Measurements from ENCODE around the gene GSTA1. TPM values are rescaled to one million over a fixed set of nuclear protein-coding genes. Genes with fewer than 3 reads are reported as not detected.
"Not testable (repeated sequence)": the region's sequence is repeated elsewhere in the genome, so short reads cannot be mapped to it uniquely, and the experiment has no call there.

The GSTA1 gene
- 1 to 10 TPM; 1.5 to 2.0 (median 1.9) TPM for polyA plus RNA-seq (ENCODE audit: insufficient read length in 3 of 3)

GRCh38 chr6:52803668-52804255 is at the start of gene GSTA1:
Gene GSTA1 (minus strand): TSS chr6:52803816. CDS start chr6:52799267, 4,549 bp downstream.
- DNase-seq (ENCODE audit: low read depth in 3 of 3, low spot score in 2 of 3) = not testable (repeated sequence)

DNA sequence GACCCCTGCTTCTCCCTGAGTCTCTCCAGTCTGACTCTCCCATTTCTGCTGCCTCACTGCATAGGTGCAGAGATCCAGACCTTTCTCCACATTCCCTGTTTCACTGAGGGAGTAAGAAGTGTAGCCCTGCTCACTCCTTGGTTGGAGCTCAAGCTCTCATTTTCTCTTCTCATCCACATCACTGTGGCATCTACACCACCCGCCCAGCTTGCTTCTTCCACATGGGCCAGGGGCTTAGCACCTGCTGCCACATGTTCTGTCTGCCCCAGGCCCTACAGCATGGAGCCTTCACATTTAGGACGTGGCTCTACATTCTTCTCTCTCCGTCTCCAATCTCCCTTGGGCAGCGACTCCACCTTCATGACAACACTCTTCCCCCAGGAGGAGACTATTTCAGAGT is 45.5 kb upstream of the GSTA1 start:
- no peak for DNase-seq (ENCODE audit: low read depth in 3 of 3, low spot score in 2 of 3)

DNA sequence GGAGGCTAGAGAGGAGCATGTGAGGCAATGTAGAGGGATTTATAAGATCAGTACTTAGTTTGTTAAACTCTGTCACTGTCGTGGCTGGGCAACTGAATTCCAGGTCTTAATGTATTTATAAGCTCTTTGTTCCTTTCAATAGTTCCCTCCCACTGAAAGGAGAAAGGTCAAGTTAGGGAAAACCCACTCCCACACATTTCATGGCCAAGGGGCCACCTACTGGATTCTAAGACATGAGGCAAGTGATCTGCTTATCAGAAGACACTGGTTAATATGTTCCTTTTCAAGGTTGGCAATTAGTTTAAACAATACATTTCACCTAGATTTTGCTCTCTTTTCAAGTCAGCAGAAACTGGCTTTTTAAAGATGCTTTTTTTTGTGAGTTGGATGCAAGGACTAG is 42.4 kb upstream of the GSTA1 start:
- no peak for DNase-seq (ENCODE audit: low read depth in 3 of 3, low spot score in 2 of 3)

DNA sequence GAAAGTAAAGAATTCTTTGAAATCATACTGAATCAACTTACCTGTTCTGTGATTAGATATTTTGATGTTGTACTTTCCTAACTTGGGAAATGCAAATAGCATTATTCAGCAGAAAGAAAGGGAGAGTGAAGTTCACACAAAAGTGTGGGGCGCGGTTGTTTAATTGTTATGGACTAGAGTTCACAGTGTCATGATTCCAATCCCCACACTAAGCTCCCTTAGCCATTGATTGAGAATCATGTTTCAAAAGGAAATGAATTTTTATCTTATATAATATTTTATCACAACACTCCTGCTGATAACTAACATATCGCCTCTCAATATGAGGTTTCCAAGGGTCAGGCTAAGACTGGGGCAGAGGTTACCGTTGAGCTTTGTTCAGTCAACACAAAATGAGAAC is 40.0 kb upstream of the GSTA1 start:
- no peak for DNase-seq (ENCODE audit: low read depth in 3 of 3, low spot score in 2 of 3)

DNA sequence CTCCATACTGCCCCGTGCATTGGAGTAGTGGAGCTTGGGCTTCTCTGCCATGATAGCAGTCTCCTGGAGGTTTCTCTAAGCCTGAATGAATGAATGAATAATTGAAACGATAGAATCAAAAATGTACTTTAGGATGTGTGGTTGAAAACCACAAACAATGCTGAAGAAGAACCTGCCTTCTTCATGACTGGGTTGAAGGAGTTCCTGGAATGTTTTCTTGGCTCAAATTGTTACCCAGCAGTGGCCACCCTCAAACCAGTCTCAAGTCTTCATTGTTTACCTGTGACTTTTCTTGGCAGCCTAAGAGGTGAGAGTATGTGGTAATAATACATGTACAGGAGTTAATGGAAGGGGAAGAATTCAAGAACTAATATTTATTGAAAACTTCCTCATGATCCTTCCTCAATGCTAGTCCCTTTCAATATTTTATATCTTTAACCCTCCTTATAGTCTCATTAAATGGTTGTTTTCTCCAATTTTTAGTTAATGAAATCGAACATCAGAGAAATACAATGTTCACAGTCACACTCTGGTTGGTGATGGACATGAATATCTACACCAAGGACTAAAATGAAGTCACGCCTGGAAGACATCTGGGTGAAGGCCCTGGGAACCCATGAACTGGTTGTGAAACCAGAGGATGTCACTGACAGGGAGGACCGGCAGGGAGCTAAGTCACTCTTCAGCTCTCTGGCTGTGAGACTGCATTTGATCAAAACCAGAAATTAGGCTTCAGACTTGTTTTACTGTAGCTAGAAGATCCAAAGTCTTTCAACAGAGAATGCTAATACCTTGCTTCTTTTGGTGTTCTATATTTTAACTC is 37.4 kb upstream of the GSTA1 start, which contains the start of gene GSTA5:
GSTA5 (minus strand) TSS at position 51 of the 823 bp plus-strand sequence.
- no peak for DNase-seq (ENCODE audit: low read depth in 3 of 3, low spot score in 2 of 3)

DNA sequence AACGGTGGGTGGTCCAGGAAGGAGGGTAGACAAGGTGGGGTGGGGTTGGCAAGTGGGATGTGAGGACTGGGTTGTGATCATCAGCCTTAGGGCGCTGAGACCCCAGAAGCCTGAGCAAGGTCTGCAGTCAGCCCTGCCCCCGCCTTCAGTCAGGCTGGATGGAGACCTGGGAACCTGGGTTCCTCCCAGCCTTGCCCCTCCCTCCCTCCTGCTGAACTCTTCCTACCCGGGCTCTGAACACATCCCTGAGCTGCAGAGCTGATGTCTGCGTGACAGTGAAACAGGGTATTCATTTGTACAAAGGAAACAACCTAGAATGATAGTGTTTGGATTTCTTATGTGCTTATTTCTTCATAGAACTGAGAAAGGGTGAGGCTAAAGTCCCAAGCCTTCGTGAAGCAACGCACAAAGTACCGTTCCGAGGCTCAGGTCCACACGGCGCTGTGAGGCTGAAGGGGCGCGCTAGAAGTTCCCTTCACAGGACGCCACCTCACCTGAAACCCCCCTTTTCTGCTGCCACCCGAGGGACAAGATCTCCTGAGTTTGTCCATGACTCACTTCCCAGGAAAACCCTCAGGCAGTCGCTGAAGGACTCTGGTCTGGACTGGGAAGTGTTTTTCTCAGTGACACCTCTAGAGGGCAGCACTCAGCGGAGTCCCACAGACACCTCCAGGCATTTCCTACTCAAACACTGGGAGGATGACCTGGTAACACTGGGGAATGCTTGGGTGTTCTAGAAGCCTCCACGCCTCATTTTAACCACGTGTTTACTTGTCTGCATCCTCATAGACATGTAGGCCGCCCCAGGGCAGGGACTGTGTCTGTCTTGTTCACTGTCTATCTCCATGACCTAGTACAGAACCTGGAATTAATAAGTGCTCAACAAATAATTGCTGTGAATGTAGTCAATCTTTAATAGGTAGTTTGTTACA is 35.8 kb upstream of the GSTA1 start:
- DNase-seq (ENCODE audit: low read depth in 3 of 3, low spot score in 2 of 3) = peak in 1 of 3 donors; percentile 8

GRCh38 chr6:52834481-52834880 is 30.9 kb upstream of the GSTA1 start:
- DNase-seq (ENCODE audit: low read depth in 3 of 3, low spot score in 2 of 3) = no peak

DNA sequence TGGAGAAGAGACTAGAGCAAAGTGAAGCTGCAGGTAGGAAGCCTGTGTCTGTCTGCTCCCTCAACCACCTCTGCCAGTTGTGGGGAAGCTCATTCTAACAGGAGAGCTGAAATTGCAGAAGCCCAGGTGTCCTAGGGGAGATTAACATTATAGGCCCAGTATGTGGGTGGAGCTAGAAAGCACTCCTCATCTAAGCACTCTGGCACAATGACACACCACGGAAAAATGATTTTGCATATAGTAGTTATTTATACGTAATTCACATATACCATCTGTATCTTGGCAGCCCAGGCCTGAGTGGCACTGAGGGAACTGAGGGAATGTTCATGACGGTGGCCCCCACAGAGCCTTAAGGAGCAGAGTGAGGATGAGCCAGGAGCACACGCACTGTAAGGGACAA is 27.3 kb upstream of the GSTA1 start:
- not testable (repeated sequence) for DNase-seq (ENCODE audit: low read depth in 3 of 3, low spot score in 2 of 3)

DNA sequence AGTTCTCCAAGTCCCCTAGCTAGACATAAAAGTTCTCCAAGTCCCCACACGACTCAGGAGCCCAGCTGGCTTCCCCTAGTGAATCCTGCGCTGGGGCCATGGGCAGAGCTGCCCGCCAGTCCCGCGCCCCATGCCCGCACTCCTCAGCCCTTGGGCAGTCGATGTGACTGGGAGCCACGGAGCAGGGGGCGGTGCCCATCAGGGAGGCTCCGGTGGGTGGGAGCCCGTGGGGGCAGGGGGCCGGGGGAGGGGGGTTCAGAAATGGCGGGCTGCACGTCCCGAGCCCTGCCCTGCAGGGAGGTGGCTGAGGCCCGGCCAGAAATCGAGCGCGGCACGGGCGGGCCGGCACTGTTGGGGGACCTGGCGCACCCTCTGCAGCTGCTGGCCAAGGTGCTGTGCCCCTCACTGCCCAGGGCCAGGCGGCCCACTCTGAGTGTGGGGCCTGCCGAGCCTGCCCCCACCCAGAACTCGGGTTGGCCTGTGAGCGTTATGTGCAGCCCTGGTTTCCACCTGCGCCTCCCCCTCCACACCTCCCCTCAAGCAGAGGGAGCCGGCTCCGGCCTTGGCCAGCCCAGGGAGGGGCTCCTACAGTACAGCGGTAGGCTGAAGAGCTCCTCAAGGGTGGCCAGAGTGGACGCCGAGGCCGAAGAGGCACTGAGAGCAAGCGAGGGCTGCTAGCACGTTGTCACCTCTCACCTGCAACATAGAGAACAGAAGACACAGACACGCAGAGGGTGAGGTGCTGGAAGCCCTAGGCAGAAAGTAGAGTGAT is 25.6 kb upstream of the GSTA1 start:
- DNase-seq (ENCODE audit: low read depth in 3 of 3, low spot score in 2 of 3) = no peak

DNA sequence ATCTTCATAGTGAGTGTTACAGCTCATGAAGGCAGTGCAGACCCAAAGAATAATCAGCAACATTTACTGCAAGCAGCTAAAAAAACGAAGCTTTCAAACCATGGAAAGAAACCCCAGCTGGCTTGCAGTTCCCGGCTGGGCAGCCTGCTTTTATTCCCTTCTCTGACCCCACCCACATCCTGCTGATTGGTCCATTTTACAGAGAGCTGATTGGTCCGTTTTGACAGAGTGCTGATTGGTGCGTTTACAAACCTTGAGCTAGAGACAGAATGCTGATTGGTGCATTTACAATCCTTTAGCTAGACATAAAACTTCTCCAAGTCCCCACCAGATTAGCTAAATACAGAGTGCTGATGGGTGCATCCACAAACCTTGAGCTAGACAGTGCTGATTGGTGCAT is 25.0 kb upstream of the GSTA1 start:
- DNase-seq (ENCODE audit: low read depth in 3 of 3, low spot score in 2 of 3) = not testable (repeated sequence)

GRCh38 chr6:52827073-52827783 is 23.6 kb upstream of the GSTA1 start:
- DNase-seq (ENCODE audit: low read depth in 3 of 3, low spot score in 2 of 3) = not testable (repeated sequence)

DNA sequence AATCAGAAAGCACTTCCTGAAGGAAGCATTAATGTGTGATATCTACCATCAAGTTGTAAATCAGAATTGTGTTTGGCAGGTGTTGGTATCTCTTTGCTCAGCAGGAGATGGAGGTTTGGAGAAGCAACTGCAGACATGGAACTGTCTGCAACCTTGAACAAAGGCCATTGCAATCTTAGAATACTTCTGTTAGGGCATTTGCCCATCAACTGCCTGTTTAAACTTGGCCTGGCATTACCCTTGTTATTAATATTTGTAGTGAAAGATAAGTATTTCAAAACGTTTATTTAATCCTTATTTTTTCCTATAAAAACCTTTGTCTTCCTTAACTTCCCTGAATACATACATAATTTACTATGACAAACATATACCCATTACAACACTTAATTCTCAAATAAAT is 22.9 kb upstream of the GSTA1 start:
- no peak for DNase-seq (ENCODE audit: low read depth in 3 of 3, low spot score in 2 of 3)

DNA sequence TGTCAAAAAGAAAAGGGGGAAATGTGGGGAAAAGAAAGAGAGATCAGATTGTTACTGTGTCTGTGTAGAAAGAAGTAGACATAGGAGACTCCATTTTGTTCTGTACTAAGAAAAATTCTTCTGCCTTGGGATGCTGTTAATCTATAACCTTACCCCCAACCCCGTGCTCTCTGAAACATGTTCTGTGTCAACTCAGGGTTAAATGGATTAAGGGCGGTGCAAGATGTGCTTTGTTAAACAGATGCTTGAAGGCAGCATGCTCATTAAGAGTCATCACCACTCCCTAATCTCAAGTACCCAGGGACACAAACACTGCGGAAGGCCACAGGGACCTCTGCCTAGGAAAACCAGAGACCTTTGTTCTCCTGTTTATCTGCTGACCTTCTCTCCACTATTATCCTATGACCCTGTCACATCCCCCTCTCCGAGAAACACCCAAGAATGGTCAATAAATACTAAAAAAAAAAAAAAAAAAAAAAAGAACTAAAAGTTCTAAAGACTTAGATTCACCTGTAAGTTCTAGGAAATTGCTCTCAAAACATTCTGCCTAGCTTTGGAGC is 22.4 kb upstream of the GSTA1 start:
- not testable (repeated sequence) for DNase-seq (ENCODE audit: low read depth in 3 of 3, low spot score in 2 of 3)

GRCh38 chr6:52825270-52825793 is 21.7 kb upstream of the GSTA1 start:
- not testable (repeated sequence) for DNase-seq (ENCODE audit: low read depth in 3 of 3, low spot score in 2 of 3)

GRCh38 chr6:52821842-52822241 is 18.2 kb upstream of the GSTA1 start:
- DNase-seq (ENCODE audit: low read depth in 3 of 3, low spot score in 2 of 3) = no peak

- no peak for DNase-seq (ENCODE audit: low read depth in 3 of 3, low spot score in 2 of 3)
Observed at GRCh38 chr6:52820198-52820597, 16.6 kb upstream of the GSTA1 start.

DNA sequence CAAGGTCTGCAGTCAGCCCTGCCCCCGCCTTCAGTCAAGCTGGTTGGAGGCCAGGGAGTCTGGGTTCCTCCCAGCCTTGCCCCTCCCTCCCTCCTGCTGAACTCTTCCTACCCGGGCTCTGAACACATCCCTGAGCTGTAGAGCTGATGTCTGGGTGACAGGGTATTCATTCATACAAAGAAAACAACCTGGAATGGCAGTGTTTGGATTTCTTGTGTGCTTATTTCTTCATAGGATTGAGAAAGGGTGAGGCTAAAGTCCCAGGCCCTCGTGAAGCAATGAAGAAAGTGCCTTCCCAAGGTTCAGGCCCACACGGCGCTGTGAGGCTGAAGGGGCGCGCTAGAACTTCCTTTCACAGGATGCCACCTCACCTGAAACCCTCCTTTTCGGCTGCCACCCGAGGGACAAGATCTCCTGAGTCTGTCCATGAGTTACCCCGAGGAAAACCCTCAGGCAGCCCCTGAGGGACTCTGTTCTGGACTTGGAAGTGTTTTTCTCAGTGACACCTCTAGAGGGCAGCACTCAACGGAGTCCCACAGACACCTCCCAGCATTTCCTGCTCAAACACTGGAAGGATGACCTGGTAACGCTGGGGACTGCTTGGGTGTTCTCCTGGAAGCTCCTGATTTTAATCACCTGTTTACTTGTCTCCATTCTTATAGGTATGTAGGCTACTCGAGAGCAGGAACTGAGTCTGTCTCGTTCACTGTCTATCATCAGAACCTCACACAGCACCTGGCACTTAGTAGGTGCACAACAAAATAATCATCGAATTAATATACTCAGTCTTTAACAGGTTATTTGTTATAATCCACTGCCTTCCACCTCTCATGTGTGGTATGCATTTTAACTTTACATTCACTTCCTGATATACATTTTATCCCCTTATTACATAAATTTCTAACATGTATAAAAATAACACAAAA is 11.8 kb upstream of the GSTA1 start:
- peak in 1 of 3 donors; percentile 9 for DNase-seq (ENCODE audit: low read depth in 3 of 3, low spot score in 2 of 3)

- not testable (repeated sequence) for DNase-seq (ENCODE audit: low read depth in 3 of 3, low spot score in 2 of 3)
Observed at GRCh38 chr6:52814545-52814944, 10.9 kb upstream of the GSTA1 start.
